GM18858 (cell line): ENCODE data around the gene CFAP299.
"Not testable (repeated sequence)": the region's sequence is repeated elsewhere in the genome, so short reads cannot be mapped to it uniquely, and the experiment has no call there.

Experiments
- ATAC-seq: cut with Tn5 transposase; IDR thresholded peaks from one replicate; pipeline ENCODE4 v1.9.1; 2021; ENCODE audit not compliant: unreplicated experiment

Gene CFAP299

GRCh38 chr4:80324171-80324570, 11.4 kb upstream of the CFAP299 start:
- no peak for ATAC-seq

GRCh38 chr4:80331693-80332092, 3.8 kb upstream of the CFAP299 start:
- ATAC-seq, result no peak

GRCh38 chr4:80333121-80333520, 2.4 kb upstream of the CFAP299 start:
- no peak for ATAC-seq

GRCh38 chr4:80334568-80334967, 962 bp upstream of the CFAP299 start:
- ATAC-seq, result no peak

- no peak for ATAC-seq
Observed at GRCh38 chr4:80335226-80335553, 340 bp upstream of the CFAP299 start.

- ATAC-seq, result no peak
Observed at GRCh38 chr4:80336582-80336981, 1.1 kb downstream of the CFAP299 start.

GRCh38 chr4:80340036-80340435, 4.5 kb downstream of the CFAP299 start:
- ATAC-seq, result no peak

- ATAC-seq, result not testable (repeated sequence)
Observed at GRCh38 chr4:80342684-80343083, 7.2 kb downstream of the CFAP299 start.

- no peak for ATAC-seq
Observed at GRCh38 chr4:80343887-80344286, 8.4 kb downstream of the CFAP299 start.

- ATAC-seq, result no peak
Observed at GRCh38 chr4:80360084-80360483, 24.6 kb downstream of the CFAP299 start.

GRCh38 chr4:80360900-80361299, 25.4 kb downstream of the CFAP299 start:
- ATAC-seq, result no peak

GRCh38 chr4:80361329-80361900, 25.9 kb downstream of the CFAP299 start:
- ATAC-seq, result no peak

- peak; percentile 56 for ATAC-seq
Observed at GRCh38 chr4:80362578-80363181, 27.1 kb downstream of the CFAP299 start.

- peak; percentile 64 for ATAC-seq
Observed at GRCh38 chr4:80365928-80366327, 30.4 kb downstream of the CFAP299 start.

GRCh38 chr4:80367737-80368136, 32.2 kb downstream of the CFAP299 start:
- ATAC-seq, result no peak

- ATAC-seq, result no peak
Observed at GRCh38 chr4:80370635-80371034, 35.1 kb downstream of the CFAP299 start.

- no peak for ATAC-seq
Observed at GRCh38 chr4:80371046-80371445, 35.5 kb downstream of the CFAP299 start.

- no peak for ATAC-seq
Observed at GRCh38 chr4:80374180-80374579, 38.6 kb downstream of the CFAP299 start.

GRCh38 chr4:80382090-80382832, 46.7 kb downstream of the CFAP299 start:
- ATAC-seq, result no peak

- ATAC-seq, result no peak
Observed at GRCh38 chr4:80385397-80386280, 50.1 kb downstream of the CFAP299 start.

GRCh38 chr4:80386281-80386886, 50.9 kb downstream of the CFAP299 start:
- no peak for ATAC-seq
